Omental fat pad (tissue), 4 donors: Measurements from ENCODE around the gene SPN. TPM values are rescaled to one million over a fixed set of nuclear protein-coding genes. Genes with fewer than 3 reads are reported as not detected.

Experiments used
- ATAC-seq: fragments of 150-250 bp; one replicate; pipeline ENCODE4 v1.9.1; 2016; ENCODE audit warnings: mild to moderate bottlenecking, moderate library complexity; ENCODE audit not compliant: low FRiP score
- DNase-seq: peaks from one replicate; pipeline ENCODE4 v3.0.0-alpha.2; 2019; ENCODE audit warnings: low spot score
- total RNA-seq, 4 donors: library from RNA; depleted of rRNA; stranded (reverse); fragments of >200 nt; gene quantifications; one replicate each; pipeline ENCODE4 v1.1.0, GENCODE V29; 2016
- TF ChIP-seq, protein P1 (sequence below), 3 donors: fragments of 450-650 bp; IDR thresholded peaks; one replicate each; pipeline ENCODE4 v1.5.1; 2016 to 2017; ENCODE audit warnings: antibody characterized with exemption in 3 of 3, mild to moderate bottlenecking in 3 of 3, moderate library complexity in 2 of 3

The SPN gene
- total RNA-seq, 4 donors from 2014 or later, result 0.46 to 4.4 (median 1.1) TPM

DNA sequence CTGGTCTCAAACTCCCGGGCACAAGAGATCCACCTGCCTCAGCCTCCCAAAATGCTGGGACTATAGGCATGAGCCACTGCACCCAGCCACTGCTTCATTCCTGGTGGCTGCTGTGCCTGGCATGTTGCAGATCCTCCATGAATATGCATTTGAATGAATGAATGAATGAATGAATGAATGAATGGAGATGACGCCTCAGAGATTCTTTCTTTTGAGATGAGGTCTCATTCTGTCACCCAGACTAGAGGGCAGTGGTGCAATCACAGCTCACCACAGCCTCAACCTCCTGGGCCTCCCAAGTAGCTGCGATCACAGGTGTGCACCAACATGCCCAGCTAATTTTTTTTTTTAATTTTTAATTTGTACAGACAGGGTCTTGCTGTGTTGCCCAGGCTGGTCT lies 5.2 kb downstream of the SPN start:
- TF ChIP-seq, protein P1, sequence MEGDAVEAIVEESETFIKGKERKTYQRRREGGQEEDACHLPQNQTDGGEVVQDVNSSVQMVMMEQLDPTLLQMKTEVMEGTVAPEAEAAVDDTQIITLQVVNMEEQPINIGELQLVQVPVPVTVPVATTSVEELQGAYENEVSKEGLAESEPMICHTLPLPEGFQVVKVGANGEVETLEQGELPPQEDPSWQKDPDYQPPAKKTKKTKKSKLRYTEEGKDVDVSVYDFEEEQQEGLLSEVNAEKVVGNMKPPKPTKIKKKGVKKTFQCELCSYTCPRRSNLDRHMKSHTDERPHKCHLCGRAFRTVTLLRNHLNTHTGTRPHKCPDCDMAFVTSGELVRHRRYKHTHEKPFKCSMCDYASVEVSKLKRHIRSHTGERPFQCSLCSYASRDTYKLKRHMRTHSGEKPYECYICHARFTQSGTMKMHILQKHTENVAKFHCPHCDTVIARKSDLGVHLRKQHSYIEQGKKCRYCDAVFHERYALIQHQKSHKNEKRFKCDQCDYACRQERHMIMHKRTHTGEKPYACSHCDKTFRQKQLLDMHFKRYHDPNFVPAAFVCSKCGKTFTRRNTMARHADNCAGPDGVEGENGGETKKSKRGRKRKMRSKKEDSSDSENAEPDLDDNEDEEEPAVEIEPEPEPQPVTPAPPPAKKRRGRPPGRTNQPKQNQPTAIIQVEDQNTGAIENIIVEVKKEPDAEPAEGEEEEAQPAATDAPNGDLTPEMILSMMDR (IDR thresholded peaks at IDR 0.05), result no peak
- no peak for DNase-seq
- ATAC-seq, result no peak

DNA sequence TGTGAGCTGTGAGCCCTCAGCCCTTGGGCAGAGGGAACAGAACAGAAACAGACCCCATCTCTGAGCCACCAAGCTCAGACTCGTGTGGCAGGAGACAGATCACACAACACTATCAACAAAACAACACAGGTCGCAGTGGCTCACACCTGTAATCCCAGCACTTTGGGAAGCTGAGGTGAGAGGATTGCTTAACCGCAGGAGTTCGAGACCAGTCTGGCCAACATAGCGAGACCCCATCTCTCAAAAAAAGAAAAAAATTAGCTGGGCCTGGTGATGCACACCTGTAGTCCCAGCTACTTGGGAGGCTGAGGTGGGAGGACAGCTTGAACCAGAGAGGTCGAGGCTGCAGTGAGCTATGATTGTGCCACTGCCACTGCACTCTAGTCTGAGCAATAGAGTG lies 10.5 kb downstream of the SPN start:
- ATAC-seq (no peak), DNase-seq (no peak)
- TF ChIP-seq, protein P1 (IDR thresholded peaks at IDR 0.05), result no peak

DNA sequence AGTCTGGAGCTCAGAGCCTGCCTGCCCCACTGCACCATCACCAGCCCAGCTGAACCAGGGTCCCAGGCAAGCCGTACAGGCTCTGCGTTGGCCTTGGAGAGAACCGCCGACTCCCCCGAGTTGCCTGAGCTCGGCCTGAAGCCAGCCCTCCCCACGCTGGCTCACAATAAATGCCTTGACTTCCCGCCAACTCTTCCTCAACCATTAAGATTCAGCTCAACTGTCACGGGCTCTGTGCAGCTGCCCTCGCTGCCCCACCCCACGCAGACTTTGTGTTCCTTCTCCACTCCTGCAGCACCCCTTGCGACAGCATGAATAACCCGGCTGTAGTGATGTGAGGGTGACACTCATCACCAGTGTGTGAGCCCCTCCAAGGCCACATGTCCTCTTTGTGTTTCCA lies 11.1 kb downstream of the SPN start:
- ATAC-seq, result peak; percentile 49
- TF ChIP-seq, protein P1 (IDR thresholded peaks at IDR 0.05), result no peak
- DNase-seq, result no peak

DNA sequence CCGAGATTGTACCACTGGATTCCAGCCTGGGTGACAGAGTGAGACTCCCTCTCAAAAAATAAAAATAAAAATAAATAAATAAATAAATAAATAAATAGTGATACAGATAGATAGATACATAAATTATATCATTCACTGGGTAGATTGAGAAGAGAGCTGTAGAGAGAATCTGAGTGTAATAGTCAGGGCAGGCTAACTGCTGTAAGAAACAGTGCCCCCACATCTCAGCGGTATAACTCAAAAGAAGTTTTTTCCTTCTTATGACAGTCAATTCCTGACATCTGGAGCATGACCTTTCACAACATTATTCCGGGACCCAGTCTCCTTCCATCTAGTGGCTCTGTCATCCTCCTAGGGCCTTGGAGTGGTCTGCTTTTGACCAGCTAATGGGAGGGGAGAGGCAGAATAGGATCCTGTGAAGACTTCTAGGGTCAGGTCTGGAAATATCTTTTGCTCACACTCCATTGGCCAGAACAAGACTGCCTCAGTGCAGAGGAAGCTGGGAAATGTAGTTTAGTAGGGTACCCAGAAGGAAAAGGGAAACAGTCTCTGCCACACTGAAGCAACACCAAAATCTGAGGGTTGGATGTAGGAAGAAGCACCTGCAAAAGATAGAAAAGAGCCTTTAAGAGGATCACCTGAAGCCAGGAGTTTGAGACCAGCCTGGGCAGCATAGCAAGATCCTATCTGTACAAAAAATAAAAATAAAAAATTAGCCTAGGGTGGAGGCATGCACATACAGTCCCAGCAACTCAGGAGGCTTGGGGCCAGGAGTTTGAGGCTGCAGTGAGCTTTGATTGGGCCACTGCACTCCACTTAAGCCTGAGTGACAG lies 13.0 kb downstream of the SPN start:
- TF ChIP-seq, protein P1 (IDR thresholded peaks at IDR 0.05), result no peak
- no peak for DNase-seq
- ATAC-seq, result no peak

DNA sequence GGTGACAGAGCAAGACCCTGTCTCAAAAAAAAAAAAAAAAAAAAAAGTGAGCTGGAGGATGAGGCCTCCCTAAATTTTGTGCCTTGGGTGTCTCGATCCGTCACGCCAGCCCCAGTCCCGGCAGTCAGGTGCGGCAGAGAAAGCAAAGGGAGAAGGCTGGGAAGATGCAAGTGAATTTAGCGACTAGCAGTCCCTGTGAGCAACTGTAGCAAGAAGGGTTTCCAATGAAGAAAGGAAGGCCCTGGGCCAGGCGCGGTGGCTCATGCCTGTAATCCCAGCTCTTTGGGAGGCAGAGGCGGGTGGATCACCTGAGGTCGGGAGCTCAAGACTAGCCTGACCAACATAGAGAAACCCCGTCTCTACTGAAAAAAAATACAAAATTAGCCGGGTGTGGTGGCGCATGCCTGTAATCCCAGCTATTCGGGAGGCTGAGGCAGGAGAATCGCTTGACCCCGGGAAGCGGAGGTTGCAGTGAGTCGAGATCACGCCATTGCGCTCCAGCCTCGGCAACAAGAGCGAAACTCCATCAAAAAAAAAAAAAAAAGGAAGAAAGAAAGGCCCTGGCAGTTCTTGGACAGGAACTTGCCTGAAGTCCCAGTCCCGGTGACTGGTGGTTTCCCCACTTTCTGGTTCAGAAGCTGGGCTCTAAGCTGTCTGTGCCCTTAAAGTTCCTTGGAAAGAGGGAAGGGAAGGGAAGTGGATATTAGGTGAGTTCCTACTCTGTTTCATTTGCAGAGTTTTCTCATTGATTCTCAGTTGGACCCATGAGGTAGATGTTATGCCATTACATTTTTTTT lies 14.1 kb downstream of the SPN start:
- ATAC-seq (no peak), DNase-seq (no peak)
- TF ChIP-seq, protein P1 (IDR thresholded peaks at IDR 0.05), result no peak

DNA sequence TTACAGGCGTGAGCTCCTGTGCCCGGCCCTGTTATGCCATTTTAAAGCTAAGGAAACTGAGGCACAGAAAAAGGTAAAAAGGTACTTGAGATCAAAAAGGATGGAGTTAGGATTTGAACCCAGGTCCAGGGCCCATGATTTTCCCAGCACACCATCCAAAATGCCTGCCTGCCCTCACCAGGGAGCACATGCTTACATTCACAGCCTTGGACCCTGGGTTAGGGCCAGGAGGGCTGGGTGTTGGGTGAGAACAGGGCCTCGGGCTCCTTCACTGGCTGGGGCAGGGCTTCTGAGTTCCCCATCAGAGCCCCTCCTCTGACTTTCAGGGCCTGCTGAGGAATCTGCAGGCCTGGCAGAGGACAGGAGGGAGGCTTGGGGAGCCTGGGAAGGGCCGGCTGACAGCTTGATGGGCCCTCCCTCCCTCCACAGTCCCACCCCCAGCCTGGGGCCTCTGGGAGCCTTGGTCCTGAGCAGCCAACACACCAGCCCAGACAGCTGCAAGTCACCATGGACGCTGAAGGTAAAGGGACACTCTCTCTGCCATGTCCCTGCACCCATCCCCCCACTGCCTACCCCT lies 15.7 kb downstream of the SPN start, which contains the start of gene QPRT:
TSS of gene QPRT (plus strand) at position 490 of the 577 bp plus-strand sequence. CDS start at position 508, 18 bp downstream.
- DNase-seq (no peak), ATAC-seq (peak; percentile 58)
- TF ChIP-seq, protein P1 (IDR thresholded peaks at IDR 0.05), result no peak
